Smooth muscle cell (in vitro differentiated cells): ENCODE results near the gene DNAJB13. TPM values are rescaled to one million over a fixed set of nuclear protein-coding genes. Genes with fewer than 3 reads are reported as not detected.

ENCODE experiments used
- DNase-seq: peaks from one replicate; lab custom pipeline; 2025; ENCODE audit not compliant: unreplicated experiment; lab: John Stamatoyannopoulos, UW
- H2AFZ ChIP-seq: fragments of 200-600 bp; sonication (generic); 2 replicates; pipeline ENCODE4 v1.6.0; 2016; ENCODE audit warnings: antibody characterized with exemption, low read depth, mild to moderate bottlenecking
- H3F3A ChIP-seq: fragments of 200-600 bp; sonication (generic); 2 replicates; pipeline ENCODE4 v1.6.0; 2017; ENCODE audit warnings: antibody characterized with exemption, low read depth
- H3K27ac ChIP-seq: fragments of 200-600 bp; sonication (generic); 2 replicates; pipeline ENCODE4 v1.5.1; 2016; ENCODE audit warnings: low read depth, mild to moderate bottlenecking
- H3K27me3 ChIP-seq: fragments of 200-600 bp; sonication (generic); 2 replicates; pipeline ENCODE4 v1.6.1; 2016; ENCODE audit warnings: low read depth, mild to moderate bottlenecking
- H3K36me3 ChIP-seq: fragments of 200-600 bp; sonication (generic); 2 replicates; pipeline ENCODE4 v1.5.1; 2016; ENCODE audit warnings: low read depth
- H3K4me1 ChIP-seq: fragments of 200-600 bp; sonication (generic); 2 replicates; pipeline ENCODE4 v1.5.1; 2016; ENCODE audit warnings: low read depth
- H3K4me2 ChIP-seq: fragments of 200-600 bp; sonication (generic); 2 replicates; pipeline ENCODE4 v1.6.0; 2016; ENCODE audit warnings: mild to moderate bottlenecking
- H3K4me3 ChIP-seq: fragments of 200-600 bp; sonication (generic); 2 replicates; pipeline ENCODE4 v1.5.1; 2016; ENCODE audit warnings: mild to moderate bottlenecking
- H3K79me2 ChIP-seq: fragments of 200-600 bp; sonication (generic); 2 replicates; pipeline ENCODE4 v1.6.0; 2016; ENCODE audit warnings: low read depth, mild to moderate bottlenecking
- H3K9ac ChIP-seq: fragments of 200-600 bp; sonication (generic); 2 replicates; pipeline ENCODE4 v1.6.0; 2016; ENCODE audit warnings: low read depth
- H3K9me3 ChIP-seq: fragments of 200-600 bp; sonication (generic); replicated peaks from 2 replicates; pipeline ENCODE4 v1.5.1; 2016; ENCODE audit warnings: low read depth
- H4K20me1 ChIP-seq: fragments of 200-600 bp; sonication (generic); 2 replicates; pipeline ENCODE4 v1.6.0; 2016; ENCODE audit warnings: low read depth
- CTCF ChIP-seq: fragments of 200-600 bp; sonication (generic); IDR thresholded peaks from 2 replicates; pipeline ENCODE4 v1.5.1; 2017; ENCODE audit warnings: borderline replicate concordance, mild to moderate bottlenecking, antibody characterized with exemption; ENCODE audit not compliant: insufficient read depth, poor library complexity, severe bottlenecking
- WGBS: methylation state at CpG from one replicate; pipeline ENCODE4 v1.1.7; 2016; ENCODE audit warnings: low lambda C conversion rate; 5-methylcytosine and 5-hydroxymethylcytosine counted together
- polyA plus RNA-seq: library from polyadenylated mRNA; unstranded; fragments of >200 nt; fragmentation: Nextera tagmentation; extraction: Ambion mirVana; gene quantifications from 2 replicates; pipeline ENCODE4 v1.2.1, GENCODE V29; 2016
- total RNA-seq: library from RNA; depleted of rRNA; stranded (reverse); fragments of >200 nt; gene quantifications from 2 replicates; pipeline ENCODE4 v1.2.3, GENCODE V29; 2014

Gene DNAJB13
- total and polyA plus RNA-seq, 2 experiments from 2014 or later, result not detected

GRCh38 chr11:74007691-74008372 lies 57.0 kb downstream of the DNAJB13 start:
- Histone ChIP-seq H3K27ac (no peak overlapping the region), H3K79me2 (no peaks in the 10 kb centered on the region), H2AFZ (no peak overlapping the region), H3K27me3 (no peaks in the 10 kb centered on the region), H3K9me3 (no peaks in the 10 kb centered on the region), H3K4me1 (no peaks in the 10 kb centered on the region), H3F3A (no peaks in the 10 kb centered on the region), H3K4me3 (no peak overlapping the region), H4K20me1 (no peaks in the 10 kb centered on the region), H3K4me2 (peak overlapping the region; percentile 74), H3K36me3 (no peaks in the 10 kb centered on the region), H3K9ac (no peak overlapping the region)
- no peak for DNase-seq
- 55% methylated on average over 6 of the region's 6 CpGs for WGBS
- TF ChIP-seq CTCF, result no peak

GRCh38 chr11:74008373-74009229 lies 57.8 kb downstream of the DNAJB13 start, which contains the start of gene UCP3:
TSS of gene UCP3 (minus strand) at chr11:74009085. CDS start at chr11:74007042, 2,043 bp downstream.
- no peaks in the 10 kb centered on the region for H3K4me1 ChIP-seq
- TF ChIP-seq CTCF, result no peak

GRCh38 chr11:74009230-74009547 lies 58.4 kb downstream of the DNAJB13 start:
- no peak overlapping the region for H3K4me3 ChIP-seq
- H3K79me2 ChIP-seq, result no peaks in the 10 kb centered on the region
- no peak overlapping the region for H3K9ac ChIP-seq
- no peaks in the 10 kb centered on the region for H3K9me3 ChIP-seq
- TF ChIP-seq CTCF, result no peak
- H4K20me1 ChIP-seq, result no peaks in the 10 kb centered on the region
- H2AFZ ChIP-seq, result no peak overlapping the region
- WGBS, result 93% methylated on average over 3 of the region's 3 CpGs
- no peaks in the 10 kb centered on the region for H3F3A ChIP-seq
- H3K27me3 ChIP-seq, result no peaks in the 10 kb centered on the region
- DNase-seq, result no peak
- no peaks in the 10 kb centered on the region for H3K36me3 ChIP-seq
- H3K27ac ChIP-seq, result no peak overlapping the region
- H3K4me2 ChIP-seq, result no peak overlapping the region
- no peaks in the 10 kb centered on the region for H3K4me1 ChIP-seq

More at GRCh38 chr11:74008373-74009229, 57.8 kb downstream of the DNAJB13 start, which contains the start of gene UCP3:
- DNase-seq, result no peak
- no peaks in the 10 kb centered on the region for H3F3A ChIP-seq
- no peak within 1 kb of the TSS for H3K4me3 ChIP-seq
- H3K27ac ChIP-seq, result no peak within 1 kb of the TSS
- H3K79me2 ChIP-seq, result no peaks in the 10 kb centered on the region
- no peaks in the 10 kb centered on the region for H3K9me3 ChIP-seq
- 60% methylated on average over 9 of the region's 9 CpGs for WGBS
- no peaks in the 10 kb centered on the region for H3K27me3 ChIP-seq
- H4K20me1 ChIP-seq, result no peaks in the 10 kb centered on the region
- no peak within 1 kb of the TSS for H3K9ac ChIP-seq
- H3K4me2 ChIP-seq, result peak within 1 kb of the TSS; percentile 74
- H2AFZ ChIP-seq, result no peak within 1 kb of the TSS
- no peaks in the 10 kb centered on the region for H3K36me3 ChIP-seq
